ENCODE results near the gene SOX13.

DNA sequence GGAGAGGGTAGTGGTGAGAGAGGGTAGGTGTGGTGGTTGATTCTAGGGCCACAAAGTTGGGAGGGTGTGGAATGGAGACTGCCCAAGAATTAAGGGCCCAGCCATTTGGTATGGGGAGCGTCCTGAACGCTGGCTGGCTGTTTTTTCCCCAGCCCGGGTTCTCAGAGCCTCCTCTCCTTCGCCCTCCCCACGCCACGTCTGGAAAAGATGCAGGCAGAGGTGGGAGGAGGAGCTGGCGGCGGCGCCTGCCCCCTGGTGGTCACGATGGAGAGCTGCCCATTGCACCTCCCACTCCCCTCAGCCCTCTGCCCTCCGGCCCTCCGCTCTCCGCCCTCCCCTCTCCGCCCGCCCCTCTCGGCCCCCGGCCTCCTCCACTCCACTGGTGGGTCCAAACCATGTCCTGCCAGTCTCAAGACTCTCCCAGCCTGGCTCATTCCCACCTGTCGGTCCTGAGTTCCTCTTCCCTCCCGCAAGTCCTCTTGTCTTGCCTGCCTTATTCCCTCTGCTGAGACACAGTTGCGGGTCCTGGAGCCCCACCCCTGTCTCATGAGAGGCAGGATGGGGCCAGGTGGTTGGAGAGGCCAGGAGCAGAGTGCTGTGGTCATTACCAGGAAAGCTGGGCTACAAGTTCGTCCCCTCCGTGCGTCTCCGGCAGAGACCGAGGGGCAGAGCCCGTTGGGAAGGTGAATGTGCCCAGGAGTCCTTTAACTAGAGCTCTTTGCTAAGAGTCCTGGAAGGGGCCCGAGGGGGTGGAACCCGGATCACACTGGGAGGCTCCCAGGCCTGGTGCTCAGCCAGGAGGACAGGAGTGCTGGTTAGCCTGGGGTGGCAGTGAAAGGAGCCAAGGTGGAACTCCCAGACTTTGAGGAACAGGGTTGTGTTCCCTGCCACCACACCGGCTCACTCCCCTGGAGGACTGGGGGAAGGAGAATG lies 56.3 kb downstream of the SOX13 start:
- TF ChIP-seq POLR2A (IDR thresholded peaks at IDR 0.05; ENCODE audit: low read depth, low read length) (no peak), POLR2AphosphoS5 (IDR thresholded peaks at IDR 0.05; ENCODE audit: low read depth, low read length) (no peak), TAF1 (IDR thresholded peaks at IDR 0.05; ENCODE audit: low read depth, low read length) (no peak)
